ENCODE data around the gene FAM170B. TPM values are rescaled to one million over a fixed set of nuclear protein-coding genes. Genes with fewer than 3 reads are reported as not detected.

The FAM170B gene
- total RNA-seq, 1 experiment from 2014 or later, result not detected

DNA sequence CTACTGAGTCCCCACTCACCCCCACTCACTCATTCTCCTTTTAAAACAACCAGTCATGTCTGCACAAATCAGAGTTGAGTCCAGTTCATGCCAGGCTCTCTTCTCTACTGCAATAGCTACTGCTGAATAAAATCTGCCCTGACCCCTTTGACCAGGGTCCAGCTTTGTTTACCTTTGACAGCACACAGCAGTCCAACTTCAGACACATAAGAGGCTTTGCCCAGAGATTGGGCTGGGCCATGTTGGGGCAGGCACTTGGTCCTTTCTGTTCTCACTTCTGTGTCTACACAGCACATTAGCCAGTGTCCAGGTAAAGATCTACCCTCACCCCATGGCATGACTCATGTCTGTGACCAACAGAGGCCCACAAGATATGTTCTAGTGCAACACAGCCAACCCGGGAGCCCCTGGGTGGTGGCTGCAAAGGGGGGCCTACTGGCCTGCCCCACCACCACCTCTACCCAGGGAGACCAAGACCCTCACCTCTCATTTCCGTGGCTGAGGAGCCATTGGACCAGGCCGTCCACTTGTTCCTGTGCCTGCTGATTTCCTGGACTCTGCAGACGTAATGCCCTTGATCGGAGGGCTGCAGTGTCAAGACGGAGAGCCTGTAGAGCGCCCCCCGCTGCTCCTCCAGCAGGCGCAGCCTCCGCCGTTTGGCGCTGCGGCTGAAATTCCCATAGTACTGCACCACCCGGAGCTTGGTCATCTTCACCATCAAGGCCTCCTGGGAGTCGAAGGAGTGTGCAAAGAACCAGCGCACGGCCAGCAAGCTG lies 26.5 kb downstream of the FAM170B start:
- Histone ChIP-seq H3K36me3 (no peaks in the 10 kb centered on the region; the same call in none of the 2 replicates), H3K4me3 (no peak overlapping the region), H3K27me3 (no peaks in the 10 kb centered on the region), H3K9me3 (no peaks in the 10 kb centered on the region)
- DNase-seq, result no peak

- Histone ChIP-seq H3K9me3 (no peaks in the 10 kb centered on the region), H3K4me3 (no peak overlapping the region), H3K27me3 (no peaks in the 10 kb centered on the region), H3K36me3 (no peaks in the 10 kb centered on the region; the same call in none of the 2 replicates)
- DNase-seq, result peak; percentile 78
Observed at GRCh38 chr10:49106451-49106850, 27.4 kb downstream of the FAM170B start.

- no peak for DNase-seq
- H3K36me3 ChIP-seq, result no peaks in the 10 kb centered on the region; the same call in none of the 2 replicates
- no peak overlapping the region for H3K4me3 ChIP-seq
- H3K27me3 ChIP-seq, result no peaks in the 10 kb centered on the region
- H3K9me3 ChIP-seq, result no peaks in the 10 kb centered on the region
Observed at GRCh38 chr10:49105076-49105475, 28.7 kb downstream of the FAM170B start.

DNA sequence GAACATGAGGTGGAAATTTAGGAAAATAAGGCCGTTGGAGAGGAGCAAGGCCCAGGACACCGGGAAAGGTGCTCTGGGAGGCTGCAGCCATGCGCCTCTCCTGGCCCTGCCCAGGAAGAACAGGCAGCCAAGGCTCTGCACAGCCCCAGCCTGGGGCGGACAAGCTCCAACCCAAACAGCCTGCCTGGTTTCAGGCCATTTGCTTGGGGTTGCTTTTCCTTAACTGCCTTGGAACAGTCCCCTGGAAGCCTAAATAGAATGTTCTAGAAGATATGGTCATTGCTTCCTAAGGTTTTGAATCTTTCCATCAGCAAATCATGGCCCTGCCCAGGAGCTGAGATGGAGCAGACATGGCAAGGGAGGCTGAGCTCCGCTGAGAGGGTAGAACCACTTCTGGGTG lies 29.5 kb downstream of the FAM170B start:
- DNase-seq, result no peak
- no peaks in the 10 kb centered on the region; the same call in none of the 2 replicates for H3K36me3 ChIP-seq
- H3K9me3 ChIP-seq, result no peaks in the 10 kb centered on the region
- H3K4me3 ChIP-seq, result no peak overlapping the region
- H3K27me3 ChIP-seq, result no peaks in the 10 kb centered on the region

DNA sequence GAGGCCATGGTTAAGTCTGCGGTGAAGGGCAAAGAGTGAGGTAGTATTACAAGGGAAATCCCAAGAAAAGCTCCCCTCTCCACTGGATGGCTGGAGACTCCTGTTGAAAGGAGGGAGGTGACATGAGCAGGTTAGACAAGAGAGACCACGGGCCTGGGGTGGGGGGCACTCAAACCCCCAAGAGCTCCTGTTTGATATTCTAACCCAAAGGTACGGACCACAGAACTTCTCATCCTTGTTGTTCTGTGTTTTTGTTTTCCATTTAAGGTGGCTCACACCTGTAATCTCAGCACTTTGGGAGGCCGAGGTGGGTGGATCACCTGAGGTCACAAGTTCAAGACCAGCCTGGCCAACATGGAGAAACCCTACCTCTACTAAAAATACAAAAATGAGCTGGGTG lies 30.1 kb downstream of the FAM170B start:
- DNase-seq, result no peak
- Histone ChIP-seq H3K4me3 (no peak overlapping the region), H3K36me3 (no peaks in the 10 kb centered on the region; the same call in none of the 2 replicates), H3K27me3 (no peaks in the 10 kb centered on the region), H3K9me3 (no peaks in the 10 kb centered on the region)

DNA sequence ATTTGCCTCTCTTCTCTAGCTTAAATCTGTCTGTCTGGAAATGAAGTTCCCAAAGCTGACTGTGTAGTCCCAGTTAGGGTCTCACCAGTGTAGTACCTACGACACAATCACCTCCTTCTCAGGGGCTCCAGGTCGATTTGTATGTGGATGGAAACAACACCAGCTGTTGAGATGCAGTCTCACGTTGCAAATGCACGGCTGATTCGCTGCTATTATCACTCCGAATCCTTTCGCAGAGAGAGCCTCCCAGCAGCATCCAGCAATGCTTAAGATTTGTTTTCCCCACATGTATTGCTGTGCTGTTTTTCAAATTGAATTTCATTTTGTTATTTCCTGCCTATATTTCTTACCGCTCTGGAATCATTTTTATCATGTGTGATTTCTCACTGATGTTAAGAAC lies 34.8 kb downstream of the FAM170B start:
- DNase-seq, result no peak
- Histone ChIP-seq H3K36me3 (no peaks in the 10 kb centered on the region; the same call in 1 of the 2 replicates), H3K4me3 (no peak overlapping the region), H3K9me3 (no peaks in the 10 kb centered on the region), H3K27me3 (no peaks in the 10 kb centered on the region)

- no peaks in the 10 kb centered on the region for H3K36me3 ChIP-seq
- no peak for DNase-seq
- no peaks in the 10 kb centered on the region for H3K27me3 ChIP-seq
- no peak overlapping the region for H3K4me3 ChIP-seq
- no peaks in the 10 kb centered on the region for H3K9me3 ChIP-seq
Observed at GRCh38 chr10:49096890-49097445, 36.9 kb downstream of the FAM170B start.

DNA sequence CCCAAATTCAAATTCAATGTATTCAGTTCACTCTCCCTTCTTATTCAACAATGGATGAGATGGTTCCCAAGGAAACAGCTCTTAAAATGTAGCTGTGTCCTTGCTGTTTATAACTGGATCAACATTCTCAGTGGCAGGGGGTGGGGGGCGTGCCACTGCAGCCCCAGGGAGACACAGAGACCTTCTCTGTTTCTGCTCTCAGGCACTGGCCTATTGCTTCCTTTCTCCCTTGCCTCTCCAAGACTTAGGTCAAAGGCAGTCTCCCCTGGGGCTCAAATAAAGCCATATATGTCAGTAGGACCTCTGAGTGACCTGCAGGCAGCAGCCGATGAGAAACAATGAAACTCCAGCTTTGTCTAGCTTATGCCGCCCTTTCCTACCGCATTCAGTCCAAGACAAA lies 39.2 kb downstream of the FAM170B start:
- Histone ChIP-seq H3K9me3 (no peaks in the 10 kb centered on the region), H3K4me3 (no peak overlapping the region), H3K27me3 (no peaks in the 10 kb centered on the region), H3K36me3 (no peaks in the 10 kb centered on the region)
- no peak for DNase-seq

GRCh38 chr10:49093922-49094321 lies 39.9 kb downstream of the FAM170B start:
- no peaks in the 10 kb centered on the region for H3K36me3 ChIP-seq
- no peaks in the 10 kb centered on the region for H3K27me3 ChIP-seq
- no peak overlapping the region for H3K4me3 ChIP-seq
- H3K9me3 ChIP-seq, result no peaks in the 10 kb centered on the region
- no peak for DNase-seq

DNA sequence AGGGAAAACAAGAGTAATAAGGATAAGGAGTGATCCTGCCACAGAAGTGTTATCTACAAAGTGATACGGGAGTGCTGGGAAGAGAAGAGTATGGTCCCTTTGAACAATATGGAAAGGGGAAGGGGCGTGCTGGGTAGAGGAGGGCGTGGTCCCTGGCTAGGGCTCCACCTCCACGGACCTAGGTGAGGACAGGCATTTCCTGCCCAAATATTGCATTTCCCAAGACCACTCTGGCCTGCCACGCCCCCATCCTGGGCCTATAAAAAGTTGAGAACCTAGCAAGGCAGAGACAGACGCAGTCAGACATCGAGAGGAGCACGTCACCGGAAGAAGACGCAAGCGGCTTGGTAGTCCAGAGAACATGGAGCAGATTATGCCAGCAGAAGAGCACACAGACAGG lies 41.3 kb downstream of the FAM170B start:
- Histone ChIP-seq H3K4me3 (no peak overlapping the region), H3K9me3 (no peaks in the 10 kb centered on the region), H3K36me3 (no peaks in the 10 kb centered on the region), H3K27me3 (no peaks in the 10 kb centered on the region)
- DNase-seq, result no peak

DNA sequence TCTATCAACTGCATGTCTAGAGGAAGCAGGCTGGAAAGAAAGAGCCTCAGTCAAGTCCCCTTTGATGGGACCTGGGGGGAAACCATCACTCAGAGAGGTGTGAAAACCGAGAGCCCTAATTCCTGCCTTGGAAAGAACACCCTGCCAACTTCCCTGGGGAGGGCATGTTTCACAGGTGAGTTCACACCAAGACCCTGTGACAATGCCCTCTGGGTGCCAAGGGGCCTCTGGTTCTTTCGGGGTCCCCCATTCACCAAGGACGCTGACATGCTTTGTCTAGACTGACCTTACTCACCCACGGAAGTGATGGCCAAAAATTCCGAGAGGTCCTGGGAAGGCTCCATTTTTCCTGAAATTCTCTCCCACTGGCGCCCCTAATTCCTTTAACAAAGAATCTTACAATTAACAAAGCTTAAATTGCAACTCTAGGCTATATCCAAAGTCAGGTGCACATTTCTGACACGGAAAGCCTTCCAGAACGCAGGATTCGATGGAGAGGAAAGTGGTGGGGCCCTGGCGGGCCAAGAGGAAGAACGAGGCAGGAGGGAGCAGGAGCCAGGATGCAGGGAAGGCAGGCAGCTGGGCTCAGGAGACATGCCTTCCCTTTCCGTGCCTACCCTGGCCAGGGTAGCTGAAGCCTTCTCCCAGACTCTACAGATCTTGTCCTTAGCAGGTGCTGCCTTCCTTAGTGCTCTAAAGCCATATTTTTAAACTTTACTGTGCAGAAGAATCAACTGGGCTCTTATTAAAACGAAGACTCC lies 42.2 kb downstream of the FAM170B start:
- H3K36me3 ChIP-seq, result no peaks in the 10 kb centered on the region
- H3K4me3 ChIP-seq, result no peak overlapping the region
- H3K9me3 ChIP-seq, result peaks cover 3% of the 10 kb centered on the region; the same call in 1 of the 2 replicates
- DNase-seq, result no peak
- no peaks in the 10 kb centered on the region for H3K27me3 ChIP-seq

- no peak for DNase-seq
- no peak overlapping the region for H3K4me3 ChIP-seq
- H3K36me3 ChIP-seq, result no peaks in the 10 kb centered on the region
- no peaks in the 10 kb centered on the region for H3K27me3 ChIP-seq
- peaks cover 3% of the 10 kb centered on the region; the same call in 1 of the 2 replicates for H3K9me3 ChIP-seq
Observed at GRCh38 chr10:49090696-49091380, 43.0 kb downstream of the FAM170B start.

GRCh38 chr10:49090189-49090575 lies 43.6 kb downstream of the FAM170B start:
- peaks cover 3% of the 10 kb centered on the region; the same call in 1 of the 2 replicates for H3K9me3 ChIP-seq

DNA sequence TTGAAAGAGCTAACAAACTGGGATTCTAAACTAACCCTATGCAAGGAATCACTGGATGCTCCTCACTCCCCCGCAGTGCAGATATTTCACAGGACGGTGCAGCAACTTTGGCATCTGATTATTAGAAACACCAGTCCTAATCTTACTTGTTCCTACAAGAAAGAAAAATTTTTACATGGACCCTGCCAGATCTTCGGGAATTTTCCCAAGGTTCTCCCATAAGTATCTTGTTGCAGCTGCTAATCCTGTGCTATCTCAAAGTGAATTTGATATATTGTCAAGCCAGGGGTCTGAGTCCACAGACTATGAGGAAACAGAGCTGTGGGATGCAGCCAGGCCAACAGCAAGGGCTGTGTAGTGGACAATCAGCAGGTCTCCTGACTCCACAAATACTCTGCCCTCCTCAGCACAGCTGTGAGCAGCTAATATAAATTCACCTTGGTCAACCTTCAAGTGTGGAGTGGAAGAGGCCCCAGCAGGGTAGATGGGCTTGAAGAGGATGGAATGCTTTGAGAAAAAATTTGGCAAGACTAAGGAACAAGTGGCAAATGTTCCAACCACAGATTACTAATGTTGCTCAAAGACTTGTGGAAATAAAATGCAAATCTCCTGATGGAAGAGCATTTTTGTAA lies 44.1 kb downstream of the FAM170B start:
- DNase-seq, result no peak
- no peaks in the 10 kb centered on the region for H3K27me3 ChIP-seq
- peaks cover 3% of the 10 kb centered on the region; the same call in 1 of the 2 replicates for H3K36me3 ChIP-seq
- H3K4me3 ChIP-seq, result no peak overlapping the region
- H3K9me3 ChIP-seq, result peaks cover 3% of the 10 kb centered on the region; the same call in 1 of the 2 replicates

More at GRCh38 chr10:49090189-49090575, 43.6 kb downstream of the FAM170B start:
- Histone ChIP-seq H3K4me3 (no peak overlapping the region), H3K36me3 (peaks cover 2% of the 10 kb centered on the region; the same call in 1 of the 2 replicates), H3K27me3 (no peaks in the 10 kb centered on the region)
- no peak for DNase-seq

GRCh38 chr10:49089152-49089551 lies 44.7 kb downstream of the FAM170B start:
- H3K27me3 ChIP-seq, result no peaks in the 10 kb centered on the region
- no peak for DNase-seq
- H3K9me3 ChIP-seq, result peaks cover 3% of the 10 kb centered on the region; the same call in 1 of the 2 replicates
- peaks cover 3% of the 10 kb centered on the region; the same call in 1 of the 2 replicates for H3K36me3 ChIP-seq
- H3K4me3 ChIP-seq, result no peak overlapping the region

DNA sequence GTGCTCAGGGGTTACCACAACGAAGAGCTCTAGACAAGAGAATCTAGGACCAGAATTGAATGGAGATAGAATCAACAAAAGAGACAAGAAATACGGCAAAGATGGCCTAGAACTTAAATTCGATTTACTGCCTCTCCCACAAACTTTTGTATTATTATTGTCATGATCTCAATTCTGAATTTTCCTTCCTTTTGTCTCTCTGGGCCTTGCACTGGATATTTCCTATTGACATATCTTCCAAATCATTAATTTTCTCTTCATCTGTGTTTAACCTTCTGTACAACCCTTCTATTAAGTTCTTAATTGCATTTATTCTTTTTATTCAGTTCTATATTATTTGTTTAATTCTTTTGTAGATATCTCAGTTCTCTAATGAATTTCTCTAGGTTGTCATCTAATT lies 46.9 kb downstream of the FAM170B start:
- peaks cover 3% of the 10 kb centered on the region; the same call in 1 of the 2 replicates for H3K9me3 ChIP-seq
- H3K36me3 ChIP-seq, result peaks cover 3% of the 10 kb centered on the region; the same call in 1 of the 2 replicates
- H3K27me3 ChIP-seq, result no peaks in the 10 kb centered on the region
- no peak for DNase-seq
- H3K4me3 ChIP-seq, result no peak overlapping the region

All from MG63 (cell line).